ENCODE measurements around the gene TMEM44.
A peak's percentile ranks its signal among the peaks of the same experiment; 100 is the strongest.
"Not testable (repeated sequence)": the region's sequence is repeated elsewhere in the genome, so short reads cannot be mapped to it uniquely, and the experiment has no call there.

The TMEM44 gene

DNA sequence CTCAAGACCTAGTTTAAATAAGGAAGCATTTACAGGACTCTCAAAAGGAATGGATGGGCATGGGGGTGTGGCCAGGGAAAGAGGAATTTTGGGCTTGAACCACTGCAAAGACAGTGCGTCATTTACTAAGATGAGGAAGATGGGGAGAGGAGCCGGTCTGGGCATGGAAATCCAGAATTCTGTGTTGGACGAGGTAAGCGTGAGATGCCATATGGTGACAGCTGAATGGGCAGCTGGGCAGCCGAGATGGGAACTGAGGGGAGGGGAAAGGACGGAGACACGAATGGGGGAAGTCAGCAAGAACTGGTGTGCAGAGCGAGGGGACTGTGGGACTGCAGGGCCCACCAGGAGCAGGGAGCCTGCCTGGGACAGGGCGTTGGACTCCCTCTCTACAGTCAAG, 24.2 kb downstream of the TMEM44 start:
- no peak for DNase-seq

DNA sequence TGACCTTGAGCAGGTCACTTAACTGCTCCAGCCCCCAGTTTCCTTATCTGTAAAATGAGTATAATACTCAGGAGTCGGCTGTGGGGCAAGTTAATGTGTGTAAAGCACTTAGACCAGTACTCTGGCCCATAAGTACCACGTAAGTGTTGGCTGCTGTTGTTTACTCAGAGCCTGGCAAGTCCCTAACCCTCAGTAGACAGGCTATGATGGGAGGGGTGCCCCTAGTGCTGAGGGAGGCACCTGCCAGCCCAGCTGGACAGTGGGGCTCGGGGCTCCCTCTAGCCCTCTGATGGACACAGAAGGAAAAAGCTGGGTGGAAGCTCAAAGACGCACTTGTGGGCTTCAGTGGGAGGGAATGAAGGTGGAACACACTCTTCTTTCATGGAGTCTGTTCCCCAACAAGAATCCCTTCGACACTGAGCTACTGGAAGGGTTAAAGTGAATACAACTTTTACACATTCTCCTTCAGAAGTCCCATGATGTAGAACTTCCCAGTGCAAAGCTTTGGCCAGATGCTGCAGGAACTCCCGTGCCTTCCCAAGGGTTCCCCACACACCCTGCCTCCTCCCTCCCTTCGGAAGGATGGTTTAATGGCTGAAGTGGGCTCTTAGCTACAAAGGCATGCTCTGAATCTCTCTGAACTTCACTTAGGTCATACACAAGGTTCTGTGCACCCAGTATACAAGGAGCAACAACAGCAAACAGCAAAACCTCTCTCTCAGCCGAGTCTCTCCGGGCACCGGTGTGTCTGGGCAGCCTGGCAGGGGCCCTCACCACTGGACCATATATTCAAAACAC, 25.4 kb downstream of the TMEM44 start:
- no peak for DNase-seq

DNA sequence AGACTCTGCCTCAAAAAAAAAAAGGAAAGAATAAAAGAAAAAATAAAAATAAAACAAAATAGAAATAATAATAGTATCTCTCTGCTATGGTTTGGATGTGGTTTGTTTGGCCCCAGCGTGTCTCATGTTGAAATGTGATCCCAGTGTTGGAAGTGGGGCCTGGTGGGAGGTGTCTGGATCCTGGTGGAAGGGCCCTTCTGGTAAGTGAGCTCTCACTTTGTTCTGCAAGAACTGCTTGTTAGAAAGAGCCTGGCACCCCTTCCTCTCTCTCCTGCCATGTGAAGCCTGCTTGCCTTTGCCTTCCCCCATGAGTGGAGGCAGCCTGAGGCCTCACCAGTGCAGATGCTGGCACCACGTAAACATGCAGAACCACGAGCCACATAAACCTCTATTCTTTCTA, 26.3 kb downstream of the TMEM44 start:
- no peak for DNase-seq

DNA sequence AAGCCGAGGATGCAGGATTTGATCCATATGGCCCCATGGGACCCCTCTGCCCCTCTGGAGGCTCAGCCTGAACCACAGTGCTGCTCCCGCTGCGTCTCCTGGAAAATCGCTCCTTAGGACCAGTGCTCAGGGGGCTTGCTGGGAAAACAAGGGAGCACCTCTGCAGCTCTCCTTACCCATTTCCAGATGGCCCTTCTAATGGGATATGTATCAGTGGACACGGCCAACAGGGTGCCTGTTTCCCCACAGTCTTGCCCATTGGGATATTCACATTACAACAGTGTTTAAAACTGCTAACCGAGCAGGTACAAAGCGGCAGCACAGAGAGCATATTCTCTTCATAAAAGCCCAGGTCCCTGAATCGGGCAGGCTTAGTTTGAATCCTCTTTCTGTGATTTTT, 27.1 kb downstream of the TMEM44 start:
- no peak for DNase-seq

DNA sequence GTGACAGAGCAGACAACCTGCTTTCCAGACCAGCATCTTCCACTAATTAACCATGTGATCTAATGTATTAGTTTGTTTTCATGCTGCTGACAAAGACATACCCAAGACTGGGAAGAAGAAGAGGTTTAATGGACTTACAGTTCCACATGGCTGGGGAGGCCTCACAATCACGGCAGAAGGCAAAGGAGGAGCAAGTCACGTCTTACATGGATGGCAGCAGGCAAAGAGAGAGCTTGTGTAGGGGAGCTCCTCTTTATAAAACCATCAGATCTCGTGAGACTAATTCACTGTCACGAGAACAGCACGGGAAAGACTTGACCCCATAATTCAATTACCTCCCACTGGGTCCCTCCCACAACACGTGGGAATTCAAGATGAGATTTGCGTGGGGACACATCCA, 27.9 kb downstream of the TMEM44 start:
- DNase-seq: not testable (repeated sequence)

DNA sequence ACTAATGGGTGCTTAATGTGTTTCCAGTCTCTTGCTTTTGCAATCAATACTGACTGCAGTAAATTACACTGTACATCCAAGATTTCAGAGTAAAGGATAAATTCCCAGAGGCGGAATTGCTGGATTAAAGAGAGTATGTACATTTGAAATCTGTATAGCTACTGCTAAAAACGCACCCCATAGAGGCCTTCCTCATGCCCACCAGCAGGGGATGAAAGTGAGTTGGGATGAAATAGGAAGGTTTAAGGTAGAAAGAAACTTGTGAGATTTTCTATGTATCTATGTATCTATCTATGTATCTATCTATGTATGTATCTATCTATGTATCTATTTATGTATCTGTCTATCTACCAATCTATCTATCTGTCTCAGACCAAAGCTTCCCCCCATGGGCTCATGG, 28.4 kb downstream of the TMEM44 start:
- no peak for DNase-seq

DNA sequence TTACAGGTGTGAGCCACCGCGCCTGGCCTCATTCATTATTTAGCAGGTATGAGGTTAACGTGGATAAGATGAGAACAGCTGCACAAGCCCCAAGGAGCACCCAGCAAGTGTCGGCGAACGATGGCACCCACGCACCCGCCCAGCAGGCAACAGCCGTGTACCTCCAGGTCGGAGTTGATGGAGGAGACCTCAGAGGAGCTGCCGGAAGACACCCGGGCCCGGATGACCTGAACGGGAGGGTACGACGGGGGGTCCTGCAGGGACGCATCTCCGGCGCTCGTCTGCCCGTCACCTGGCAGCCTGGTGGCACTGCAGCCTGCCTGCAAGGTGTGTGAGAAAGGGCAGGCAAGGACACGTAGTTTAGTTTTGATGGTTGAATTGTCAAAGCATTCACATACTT, 29.1 kb downstream of the TMEM44 start:
- no peak for DNase-seq

DNA sequence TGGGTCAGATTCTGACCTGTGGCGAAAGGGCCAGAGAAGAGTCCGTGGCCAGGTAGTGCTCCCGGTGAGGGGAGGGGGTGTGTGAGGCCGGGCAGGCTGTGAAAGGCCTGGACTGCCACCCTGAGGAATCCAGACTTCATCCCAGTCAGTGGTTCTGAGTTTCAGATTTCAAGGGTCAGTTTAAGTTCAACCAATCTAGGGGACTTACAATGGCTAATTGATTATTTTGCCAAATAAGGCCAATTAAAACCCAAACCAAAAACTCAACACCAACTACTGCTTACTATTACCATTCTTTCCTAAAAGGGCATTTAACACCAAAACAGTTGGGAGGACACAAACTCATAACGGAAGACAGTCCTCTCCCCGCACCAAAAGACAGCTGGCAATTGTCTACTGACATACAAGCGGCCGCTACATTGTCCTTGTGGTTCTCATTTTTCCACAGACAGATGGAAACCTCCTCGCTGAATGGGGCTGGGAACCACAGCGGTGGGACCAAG, 30.5 kb downstream of the TMEM44 start:
- DNase-seq: no peak

DNA sequence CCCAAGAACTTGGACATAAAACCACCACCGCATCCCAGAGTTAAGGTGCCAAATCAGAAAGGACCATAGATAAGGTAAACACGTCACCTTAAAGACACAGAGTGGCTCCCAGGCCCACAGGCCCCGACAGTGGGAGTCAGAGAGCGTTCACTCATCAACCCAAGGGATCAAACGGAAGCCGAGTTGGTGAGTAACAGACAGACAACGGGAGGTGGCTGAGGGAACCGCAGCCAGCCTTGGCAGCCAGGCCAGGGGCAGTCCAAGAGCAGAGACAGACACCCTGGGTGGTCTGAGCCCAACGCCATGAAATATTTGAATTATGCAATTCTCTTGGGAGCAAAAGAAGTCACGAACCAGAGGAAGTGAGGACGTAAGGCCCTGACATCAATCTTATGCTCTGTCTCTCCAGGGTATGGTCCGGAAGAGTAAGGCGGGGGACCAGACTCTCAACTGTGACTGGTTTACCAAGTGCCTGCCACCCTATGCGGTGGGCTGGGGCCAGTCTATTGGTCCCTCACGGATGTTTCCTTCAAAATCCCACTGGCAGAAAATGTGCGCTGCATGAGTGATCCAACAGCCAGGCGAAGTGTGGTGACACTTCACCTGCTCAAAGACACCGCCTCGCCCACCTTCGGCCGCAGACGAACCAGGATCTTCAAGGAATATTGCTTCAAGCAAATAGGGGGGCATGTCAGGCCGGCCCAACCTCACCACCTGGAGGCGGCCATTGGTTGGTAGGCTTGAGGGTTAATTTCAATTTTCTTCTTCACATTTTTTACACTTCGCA, 34.3 kb downstream of the TMEM44 start:
- DNase-seq: peak; percentile 74

DNA sequence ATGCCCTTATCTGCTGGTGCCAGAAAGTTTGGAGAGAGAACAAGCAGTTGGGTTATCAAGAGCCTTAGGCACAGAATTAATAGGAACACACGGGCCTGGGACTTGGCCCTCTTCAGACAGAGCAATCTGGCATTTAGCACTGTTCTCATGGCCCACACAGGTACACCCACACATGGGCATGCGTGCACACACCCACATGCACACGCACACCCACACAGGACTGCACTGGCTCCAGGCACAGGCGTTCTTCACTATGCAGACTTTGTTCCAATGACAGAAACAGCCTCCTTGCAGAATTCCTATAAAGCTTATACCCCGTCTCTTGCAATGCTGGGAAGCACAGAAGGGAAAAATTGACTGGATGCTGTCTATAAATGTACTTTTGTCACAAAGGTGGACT, 36.3 kb downstream of the TMEM44 start:
- no peak for DNase-seq

DNA sequence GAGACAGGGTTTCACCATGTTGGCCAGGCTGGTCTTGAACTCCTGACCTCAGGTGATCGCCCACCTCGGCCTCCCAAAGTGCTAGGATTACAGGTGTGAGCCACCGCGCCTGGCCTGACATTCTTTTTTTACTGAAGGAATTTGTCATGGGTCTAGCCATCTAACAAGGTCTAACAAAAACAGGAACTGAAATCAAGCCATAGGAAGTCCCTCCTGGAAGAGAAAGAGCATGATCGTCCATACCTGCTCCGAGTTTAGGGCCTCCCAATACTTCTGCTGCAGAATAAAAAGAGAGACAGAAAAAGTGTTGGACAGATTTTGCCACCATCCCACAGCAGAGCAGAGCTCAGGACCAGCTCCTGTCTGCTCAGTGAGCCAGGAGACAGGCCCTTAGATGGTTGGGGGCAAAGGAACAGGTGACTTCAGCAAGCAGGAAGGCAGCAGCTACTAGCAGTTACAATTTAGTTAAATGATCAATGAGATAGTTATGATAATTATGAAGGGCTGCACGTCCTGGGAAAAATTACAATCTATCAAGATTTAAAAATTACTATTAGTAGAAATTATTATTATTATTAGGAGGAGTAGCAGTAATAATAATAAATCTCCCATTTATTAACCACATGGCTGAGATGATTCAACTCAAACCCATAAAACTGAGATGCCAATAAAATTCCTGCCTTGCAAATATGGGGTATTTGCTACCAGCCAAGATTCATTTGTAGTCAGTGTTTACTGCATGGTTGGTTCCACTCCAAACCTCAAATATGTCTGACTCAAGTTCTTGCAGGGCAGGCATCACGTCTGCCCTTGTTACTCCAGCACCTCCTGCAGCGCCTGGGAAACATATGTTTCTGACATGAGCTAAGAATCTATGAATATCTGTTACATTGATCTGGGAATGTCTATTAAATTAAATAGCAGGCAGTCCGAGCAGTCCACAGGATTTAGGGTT, 40.1 kb downstream of the TMEM44 start:
- DNase-seq: peak; percentile 75

DNA sequence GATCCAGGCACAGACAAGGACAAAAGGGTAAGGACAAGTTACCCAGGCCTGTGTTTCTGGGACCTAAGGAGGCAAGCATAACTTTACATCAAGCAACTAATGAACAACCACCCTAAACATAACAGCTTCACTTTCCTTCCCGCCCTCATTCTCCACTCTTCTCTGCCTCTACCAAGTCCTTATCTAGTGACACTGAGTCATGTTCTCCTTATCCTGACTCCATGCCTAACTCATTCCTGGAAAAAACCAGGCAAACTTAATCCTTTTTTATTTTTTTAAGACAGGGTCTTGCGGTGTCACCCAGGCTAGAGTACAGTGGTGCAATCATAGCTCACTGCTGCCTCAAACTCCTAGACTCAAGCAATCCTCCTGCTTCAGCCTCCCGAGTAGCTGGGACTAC, 44.5 kb downstream of the TMEM44 start:
- no peak for DNase-seq

DNA sequence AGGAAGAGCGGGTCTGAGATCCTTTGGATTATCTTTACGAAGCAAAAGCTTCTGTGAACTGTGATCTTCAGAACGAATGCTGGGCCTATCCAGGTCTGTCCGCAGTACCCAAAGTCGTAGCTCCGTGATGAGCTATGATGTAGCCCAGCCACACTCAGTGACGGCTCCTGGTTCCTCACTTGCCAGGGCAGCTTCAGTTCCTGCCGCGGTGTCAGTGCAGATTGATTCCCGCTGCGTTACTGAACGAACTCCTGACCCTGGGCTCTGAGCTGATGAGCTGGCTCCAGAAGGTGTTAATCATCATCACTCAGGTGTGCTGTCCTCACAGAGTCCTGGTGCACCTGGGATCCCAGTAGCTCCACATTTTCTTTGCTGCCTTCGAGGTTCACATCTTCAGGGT, 45.0 kb downstream of the TMEM44 start:
- DNase-seq: no peak

DNA sequence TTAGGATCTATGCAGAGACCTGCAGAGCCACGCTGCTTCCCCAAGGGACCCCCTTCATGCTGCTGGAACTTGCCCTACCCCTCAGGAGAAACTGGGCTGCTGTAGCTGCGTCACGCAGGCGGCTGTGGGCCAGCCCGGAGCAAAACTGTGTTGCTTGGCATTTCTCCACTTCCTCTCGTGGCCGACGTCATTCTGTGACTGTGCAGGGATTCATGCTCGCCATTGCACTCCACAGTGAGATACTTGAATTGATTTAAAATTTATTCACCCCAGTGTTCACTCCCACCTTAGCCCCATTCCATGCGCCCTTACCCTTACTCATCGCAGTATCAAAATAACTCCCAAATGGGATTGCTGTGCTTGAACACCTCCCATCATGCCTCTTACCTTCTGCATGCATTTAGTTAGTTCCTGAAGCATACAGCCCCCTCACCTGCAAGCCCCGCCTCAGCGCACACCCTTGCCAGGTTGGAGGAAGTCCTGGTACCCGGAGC, 45.7 kb downstream of the TMEM44 start:
- peak; percentile 41 for DNase-seq

DNA sequence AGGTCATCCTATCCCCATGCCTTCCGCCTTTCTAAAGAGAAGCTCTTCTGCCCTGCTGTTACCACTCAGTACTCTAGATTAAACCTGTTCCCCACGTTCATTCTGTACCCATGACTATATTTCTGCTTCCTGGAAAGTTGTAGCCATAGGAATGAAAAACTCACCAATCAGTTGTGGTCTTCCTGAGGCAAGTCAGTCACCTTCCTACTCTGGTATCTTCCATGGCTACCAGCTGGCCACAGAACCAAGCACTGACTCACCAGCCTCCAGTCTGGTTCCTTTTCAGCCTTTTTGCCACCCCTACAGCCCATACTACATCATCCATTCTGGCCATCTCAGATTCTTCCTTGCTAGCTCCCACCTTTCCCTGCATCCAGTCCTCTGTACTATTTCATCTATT, 46.4 kb downstream of the TMEM44 start:
- DNase-seq: no peak

DNA sequence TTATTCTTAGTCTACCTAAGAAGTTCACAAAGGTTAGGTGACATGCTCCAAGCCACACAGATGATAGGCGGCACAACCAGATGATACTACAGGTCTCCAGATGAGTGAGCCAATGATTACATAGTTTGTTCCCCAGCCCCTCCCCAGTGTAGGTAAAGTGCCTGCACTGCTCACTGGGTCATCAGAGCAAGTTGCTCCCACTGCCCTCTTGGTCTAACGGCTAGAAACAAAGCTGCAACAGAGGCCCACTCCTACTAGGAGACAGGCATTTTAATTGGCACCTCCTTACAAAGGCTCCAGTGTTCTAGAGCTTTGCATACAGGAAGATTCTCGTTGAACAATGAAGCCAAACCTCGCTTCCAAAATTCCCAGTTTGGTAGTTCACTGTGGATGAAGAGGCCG, 47.3 kb downstream of the TMEM44 start:
- no peak for DNase-seq

DNA sequence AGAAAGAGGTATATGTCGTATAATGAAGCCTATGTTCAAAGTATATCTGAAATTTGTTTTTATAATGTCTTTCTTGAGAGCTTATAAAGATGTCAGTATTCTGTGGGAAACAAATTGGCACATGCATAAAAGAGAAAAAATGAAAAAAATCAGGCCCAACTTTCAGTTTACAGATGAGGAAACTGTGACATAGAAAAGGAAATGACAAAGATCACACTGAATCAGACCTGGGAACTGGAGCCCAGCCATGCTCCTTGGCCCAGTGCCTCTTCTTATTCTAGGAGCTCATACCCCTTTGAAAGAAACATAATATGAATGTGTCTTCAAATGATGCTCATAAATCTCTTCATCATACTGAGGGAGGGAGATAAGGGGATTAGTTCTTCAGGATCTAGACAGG, 48.4 kb downstream of the TMEM44 start:
- DNase-seq: no peak

DNA sequence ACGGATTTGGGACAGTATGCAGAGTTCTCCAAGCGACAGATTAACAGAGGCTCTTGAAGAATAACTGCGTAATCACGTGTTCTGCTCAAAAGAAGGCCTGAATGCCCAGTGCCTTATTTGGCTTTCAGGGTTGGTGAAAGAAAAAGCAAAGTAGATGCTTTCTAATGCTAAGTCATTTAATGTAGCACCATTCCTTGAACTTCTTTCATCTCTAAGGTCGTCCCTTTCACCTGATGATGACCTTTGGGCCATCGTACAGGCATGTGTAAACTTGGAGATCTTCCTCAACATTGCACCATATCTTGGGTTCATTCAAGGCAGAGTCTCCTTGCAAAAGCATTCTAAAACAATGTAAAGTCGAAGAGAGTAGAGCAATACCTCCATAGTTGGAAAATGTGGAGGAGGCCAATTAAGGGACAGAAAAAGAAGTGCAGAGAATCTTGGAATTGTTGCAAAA, 48.9 kb downstream of the TMEM44 start:
- no peak for DNase-seq

DNA sequence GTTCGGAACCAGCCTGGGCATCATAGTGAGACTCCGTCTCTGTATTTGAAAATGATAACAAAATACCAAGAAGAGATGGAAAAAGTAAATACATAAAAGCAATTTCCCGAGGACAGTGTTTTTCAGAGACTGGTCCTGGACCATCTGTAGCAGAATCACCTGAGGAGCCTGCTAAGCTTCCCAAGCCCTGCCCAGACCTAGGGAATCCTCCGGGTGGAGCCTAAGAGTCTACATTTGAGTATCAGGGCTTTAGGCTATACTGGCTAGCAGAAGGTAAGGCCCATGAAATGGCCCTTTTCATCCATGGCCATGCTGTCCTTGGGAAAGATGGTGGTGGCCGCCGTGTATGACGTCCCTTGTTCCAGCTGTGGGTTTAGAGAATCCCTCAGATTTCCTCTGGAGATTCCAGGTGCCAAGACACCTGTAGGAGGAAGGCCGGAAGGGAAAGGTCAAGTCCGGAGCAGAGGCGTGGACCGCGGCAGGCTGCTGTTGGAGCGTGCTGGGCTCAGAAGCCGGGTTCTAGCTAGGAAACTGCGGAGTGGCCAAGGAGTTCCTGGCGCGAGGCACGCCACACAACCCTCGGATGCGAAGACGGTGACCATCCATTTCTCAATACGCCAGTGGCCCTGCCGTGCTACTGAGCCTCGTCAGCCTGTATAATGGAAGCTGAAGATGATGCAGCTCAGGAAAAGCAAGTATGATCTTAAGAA, 50.9 kb downstream of the TMEM44 start:
- DNase-seq: no peak

DNA sequence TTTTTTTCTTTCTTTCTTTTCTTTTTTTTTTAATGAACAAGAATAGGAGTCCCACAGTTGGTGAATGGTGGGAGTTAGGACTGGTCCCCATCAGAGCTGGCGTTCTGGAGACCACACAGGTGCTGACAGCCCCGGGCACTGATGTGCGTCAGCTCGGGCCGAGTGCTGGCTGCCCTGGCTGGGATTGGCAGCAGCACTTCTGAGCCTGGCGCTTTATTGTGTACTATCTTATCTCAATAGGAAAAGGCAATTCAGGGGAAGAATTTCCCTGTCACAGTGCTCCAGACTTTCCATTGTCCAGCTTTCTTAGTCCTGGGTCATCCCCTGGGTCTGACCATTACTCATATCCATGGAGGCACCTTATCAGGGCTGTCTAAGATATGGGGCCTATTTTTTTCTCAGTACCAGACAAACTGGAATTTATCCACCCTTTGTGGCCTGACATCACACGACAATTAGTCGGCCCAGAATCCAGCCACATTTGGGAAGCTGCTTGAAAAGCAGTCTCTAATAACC, 54.1 kb downstream of the TMEM44 start:
- DNase-seq: no peak

DNA sequence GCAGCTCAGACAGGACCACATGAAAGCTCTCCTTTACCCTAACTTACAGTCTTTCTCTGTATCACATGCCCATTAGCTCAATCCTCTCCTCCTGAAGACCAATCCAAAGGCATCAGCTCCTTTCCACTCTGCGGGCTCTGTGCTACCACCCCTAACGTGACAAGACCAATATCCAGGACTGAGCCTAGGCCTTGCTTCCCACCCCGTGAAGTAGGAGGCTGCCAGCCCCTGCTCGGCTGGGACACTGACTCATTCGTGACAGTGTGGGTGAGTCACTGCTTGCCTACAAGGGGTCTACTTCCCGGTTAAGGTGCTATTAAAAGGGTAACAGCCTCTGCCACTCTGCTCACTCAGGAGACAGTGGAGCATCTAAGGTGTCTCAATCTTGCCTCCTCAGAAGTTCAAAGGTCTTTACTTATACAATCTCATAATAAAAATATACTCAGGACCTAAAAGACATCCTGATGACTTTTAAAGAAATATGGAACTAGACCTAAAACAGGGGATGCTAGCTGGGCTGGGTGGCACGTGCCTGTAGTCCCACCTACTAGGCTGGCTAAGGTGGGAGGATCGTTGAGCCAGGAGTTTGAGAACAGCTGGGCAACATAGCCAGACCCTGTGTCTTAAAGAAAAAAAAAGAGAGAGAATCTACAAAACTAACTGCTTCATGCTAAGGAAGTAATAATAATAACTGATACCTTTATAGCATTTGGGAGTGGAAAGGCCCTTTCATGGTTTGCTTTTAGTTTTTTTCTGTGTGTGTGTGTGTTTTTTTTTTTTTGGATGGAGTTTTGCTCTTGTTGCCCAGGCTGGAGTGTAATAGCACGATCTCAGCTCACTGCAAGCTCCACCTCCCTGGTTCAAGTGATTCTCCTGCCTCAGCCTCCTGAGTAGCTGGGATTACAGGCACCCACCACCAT, 55.0 kb downstream of the TMEM44 start:
- DNase-seq: peak; percentile 31
